GM12864 (cell line): ENCODE results near the gene ZBTB4.
A peak's percentile ranks its signal among the peaks of the same experiment; 100 is the strongest.

Experiments
- DNase-seq: peaks from one replicate; pipeline ENCODE4 v3.0.0-alpha.2; 2011; ENCODE audit warnings: low read depth
- H3K4me3 ChIP-seq: 2 replicates; pipeline ENCODE4 v1.5.1; 2011; ENCODE audit warnings: mild to moderate bottlenecking, low read depth, low read length, control low read depth
- CTCF ChIP-seq: IDR thresholded peaks from 2 replicates; pipeline ENCODE4 v1.5.1; 2011; ENCODE audit warnings: low read depth, mild to moderate bottlenecking, moderate library complexity, low read length, control low read depth, inconsistent platforms; ENCODE audit errors: missing control alignments

Gene ZBTB4

GRCh38 chr17:7479213-7480088 lies at the start of gene ZBTB4:
TSS of gene ZBTB4 (minus strand) at chr17:7479631. CDS start at chr17:7466801, 12,830 bp downstream.
- peak within 1 kb of the TSS; percentile 73 for H3K4me3 ChIP-seq
- no peak for TF ChIP-seq CTCF
- DNase-seq = no peak

DNA sequence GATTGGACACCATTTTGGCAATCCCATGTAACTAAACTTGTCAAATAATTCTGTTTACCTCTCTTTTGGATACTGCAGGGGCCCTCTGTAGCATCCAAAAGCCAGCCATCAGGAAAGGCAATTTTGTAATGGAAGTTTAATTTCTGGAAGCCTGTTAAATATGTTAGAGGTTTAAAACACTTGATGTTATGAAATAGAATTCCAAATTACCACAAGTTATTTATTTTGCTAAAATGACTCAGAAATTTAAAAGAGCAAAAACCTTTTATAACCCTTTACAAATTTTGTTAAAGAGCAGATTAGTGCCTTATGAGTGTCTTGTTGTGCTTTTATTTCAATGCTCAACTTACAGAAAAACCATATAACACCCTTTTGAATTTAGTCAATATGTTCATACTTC lies 49.4 kb upstream of the ZBTB4 start:
- TF ChIP-seq CTCF = no peak
- no peak for DNase-seq
- H3K4me3 ChIP-seq = no peak overlapping the region

DNA sequence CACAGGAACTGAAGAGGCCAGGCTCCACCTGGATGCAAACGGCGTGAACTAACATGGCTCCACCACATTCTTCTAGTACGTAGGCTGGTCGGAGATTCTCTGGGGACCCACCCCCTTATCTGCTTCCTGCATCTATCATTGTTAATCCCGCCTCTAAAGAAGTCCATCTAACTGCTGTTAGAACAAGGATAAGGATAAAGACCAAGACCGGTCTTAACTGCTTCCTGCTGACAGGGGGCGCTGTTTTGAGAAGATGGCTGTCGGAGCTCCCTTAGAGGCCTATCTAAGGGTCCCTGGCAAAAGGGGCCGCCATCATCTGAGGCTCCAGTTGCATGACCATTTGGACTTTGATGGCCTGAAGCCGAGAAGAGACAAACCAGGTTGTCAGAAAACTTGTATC lies 43.6 kb upstream of the ZBTB4 start:
- no peak overlapping the region for H3K4me3 ChIP-seq
- no peak for DNase-seq
- peak; percentile 53 for TF ChIP-seq CTCF

DNA sequence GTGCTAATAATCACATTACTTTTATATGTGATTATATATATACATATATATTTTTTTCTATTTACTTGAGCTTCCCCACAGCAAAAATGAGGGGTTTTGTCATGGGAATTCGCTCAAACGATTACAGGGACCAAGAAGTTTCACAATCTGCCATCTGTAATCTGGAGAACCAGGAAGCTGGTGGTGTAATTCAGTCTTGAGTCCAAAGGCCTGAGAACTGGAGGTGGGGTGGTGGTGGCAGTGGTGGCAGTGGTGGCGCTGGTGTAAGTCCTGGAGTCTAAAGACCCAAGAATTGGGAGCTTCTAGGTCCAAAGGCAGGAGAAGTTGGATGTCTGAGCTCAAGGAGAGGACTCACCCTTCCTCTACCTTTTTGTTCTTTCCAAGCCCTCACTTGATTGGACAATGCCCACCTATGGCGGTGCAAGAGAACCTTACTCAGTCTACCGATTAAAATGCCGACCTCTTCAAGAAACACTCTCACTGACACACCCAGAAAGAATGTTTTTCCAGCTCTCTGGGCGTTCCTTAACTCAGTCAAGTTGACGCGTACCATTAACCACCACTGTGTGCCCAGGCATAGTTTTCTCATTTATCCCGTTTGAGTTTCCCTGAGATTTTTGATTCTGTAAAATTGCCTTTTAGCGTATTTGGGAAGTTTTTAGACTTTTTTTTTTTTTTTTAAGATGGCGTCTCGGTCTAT lies 36.6 kb upstream of the ZBTB4 start:
- no peak for DNase-seq
- TF ChIP-seq CTCF = no peak

DNA sequence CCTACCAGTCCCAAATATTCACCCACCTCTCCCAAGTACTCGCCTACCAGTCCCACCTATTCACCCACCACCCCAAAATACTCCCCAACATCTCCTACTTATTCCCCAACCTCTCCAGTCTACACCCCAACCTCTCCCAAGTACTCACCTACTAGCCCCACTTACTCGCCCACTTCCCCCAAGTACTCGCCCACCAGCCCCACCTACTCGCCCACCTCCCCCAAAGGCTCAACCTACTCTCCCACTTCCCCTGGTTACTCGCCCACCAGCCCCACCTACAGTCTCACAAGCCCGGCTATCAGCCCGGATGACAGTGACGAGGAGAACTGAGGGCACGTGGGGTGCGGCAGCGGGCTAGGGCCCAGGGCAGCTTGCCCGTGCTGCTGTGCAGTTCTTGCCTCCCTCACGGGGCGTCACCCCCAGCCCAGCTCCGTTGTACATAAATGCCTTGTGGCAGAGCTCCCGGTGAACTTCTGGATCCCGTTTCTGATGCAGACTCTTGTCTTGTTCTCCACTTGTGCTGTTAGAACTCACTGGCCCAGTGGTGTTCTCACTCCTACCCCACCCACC lies 34.5 kb upstream of the ZBTB4 start:
- DNase-seq = no peak
- no peak for TF ChIP-seq CTCF
- H3K4me3 ChIP-seq = no peak overlapping the region

More for the DNA sequence above, 36.6 kb upstream of the ZBTB4 start:
- H3K4me3 ChIP-seq = no peak overlapping the region

- DNase-seq = no peak
- no peak for TF ChIP-seq CTCF
- H3K4me3 ChIP-seq = no peak overlapping the region
These were observed 33.6 kb upstream of the ZBTB4 start for GRCh38 chr17:7512824-7513540.
